ENCODE measurements around the gene OR2L5. TPM values are rescaled to one million over a fixed set of nuclear protein-coding genes. Genes with fewer than 3 reads are reported as not detected.

Gene OR2L5, protein sequence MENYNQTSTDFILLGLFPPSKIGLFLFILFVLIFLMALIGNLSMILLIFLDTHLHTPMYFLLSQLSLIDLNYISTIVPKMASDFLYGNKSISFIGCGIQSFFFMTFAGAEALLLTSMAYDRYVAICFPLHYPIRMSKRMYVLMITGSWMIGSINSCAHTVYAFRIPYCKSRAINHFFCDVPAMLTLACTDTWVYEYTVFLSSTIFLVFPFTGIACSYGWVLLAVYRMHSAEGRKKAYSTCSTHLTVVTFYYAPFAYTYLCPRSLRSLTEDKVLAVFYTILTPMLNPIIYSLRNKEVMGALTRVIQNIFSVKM
- total RNA-seq = not detected

DNA sequence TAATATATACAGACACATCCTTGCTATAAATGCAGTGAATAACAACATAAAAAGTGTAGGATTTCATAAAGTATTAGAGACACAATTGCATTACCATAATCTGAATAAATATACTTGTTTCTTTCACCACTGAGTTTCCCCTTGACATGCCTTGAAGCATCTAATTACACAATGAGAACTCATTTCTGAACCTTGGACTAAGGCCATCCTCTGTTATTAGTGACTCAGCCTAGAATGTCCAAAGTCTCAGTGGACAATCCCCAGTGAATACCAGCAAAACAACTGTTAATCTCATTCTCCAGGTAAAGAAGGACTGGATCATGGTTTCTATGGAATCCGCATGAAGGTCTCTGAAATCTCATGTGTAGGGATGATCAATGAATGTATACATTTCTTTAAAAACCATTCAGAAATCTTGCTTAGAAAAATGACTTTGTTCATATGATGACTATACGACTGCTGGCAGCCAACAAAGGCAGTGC lies at the start of gene OR2L5:
TSS of gene OR2L5 (plus strand) at position 432 of the 482 bp plus-strand sequence. CDS start 8,288 bp downstream, outside the sequence.
- ATAC-seq (no peak), DNase-seq (no peak)
- Mint-ChIP-seq H3K36me3 (ENCODE audit: insufficient read depth) (no peaks in the 10 kb centered on the region), H3K4me1 (ENCODE audit: low read depth) (no peaks in the 10 kb centered on the region), H3K9me3 (peaks cover 26% of the 10 kb centered on the region), H3K4me3 (no peak within 1 kb of the TSS), H3K27me3 (ENCODE audit: low read depth) (no peaks in the 10 kb centered on the region)

DNA sequence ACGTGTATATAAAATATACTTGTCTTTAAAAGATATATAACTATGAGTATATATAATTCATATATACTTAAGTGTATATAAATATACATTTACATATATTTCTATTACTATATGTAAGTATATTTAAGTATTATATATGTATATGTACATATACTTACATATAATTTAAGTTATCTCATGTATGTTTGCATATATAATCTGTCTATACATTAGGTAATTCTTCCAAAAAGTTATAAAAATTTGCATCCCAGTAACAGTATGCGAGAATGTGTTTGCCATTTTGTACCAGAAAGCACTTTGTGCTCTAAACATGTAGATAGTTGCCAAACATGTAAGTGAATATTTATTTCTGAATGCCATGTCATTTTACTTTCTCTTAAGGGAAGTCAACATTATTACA lies 48.5 kb upstream of the OR2L5 start, which contains the start of gene OR2AK2:
TSS of gene OR2AK2 (plus strand) at position 301 of the 400 bp plus-strand sequence. CDS start 144 bp downstream, outside the sequence.
- H3K4me1 Mint-ChIP-seq (ENCODE audit: low read depth) = no peaks in the 10 kb centered on the region
- ATAC-seq (no peak), DNase-seq (no peak)
- H3K27me3 Mint-ChIP-seq (ENCODE audit: low read depth) = peaks cover 4% of the 10 kb centered on the region
- no peaks in the 10 kb centered on the region for H3K36me3 Mint-ChIP-seq (ENCODE audit: insufficient read depth)
- no peak within 1 kb of the TSS for H3K4me3 Mint-ChIP-seq
- peaks cover 9% of the 10 kb centered on the region for H3K9me3 Mint-ChIP-seq

DNA sequence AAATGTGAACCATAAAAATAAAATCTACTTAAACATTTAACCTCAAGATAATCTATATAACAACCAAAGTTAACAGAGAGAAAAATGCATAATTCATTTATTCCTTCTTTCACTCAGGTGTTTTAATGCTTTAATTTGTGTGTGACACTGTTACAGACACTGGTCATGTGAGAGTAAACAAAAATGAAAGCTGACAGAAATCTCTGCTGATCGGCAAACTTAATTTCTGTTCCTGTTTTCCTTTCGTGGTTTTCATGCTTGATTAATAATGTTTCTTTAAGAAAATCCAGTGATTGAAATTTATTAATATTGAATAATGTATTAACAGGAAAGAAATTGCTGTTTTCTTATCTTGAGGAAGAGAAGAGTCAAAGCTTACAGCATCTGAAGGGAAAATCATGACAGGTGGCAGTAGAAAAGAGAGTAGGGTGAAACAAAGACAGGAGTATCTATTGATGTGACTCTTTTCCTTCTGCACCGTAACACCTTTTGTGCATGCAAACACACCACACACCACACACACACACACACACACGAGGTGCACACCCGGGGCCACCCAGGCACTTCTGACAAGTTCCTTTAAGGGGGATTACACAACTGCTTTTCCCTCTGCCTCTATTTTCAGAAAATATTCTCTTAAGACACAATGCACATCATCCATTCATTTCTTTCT lies 46.8 kb upstream of the OR2L5 start:
- Mint-ChIP-seq H3K4me1 (ENCODE audit: low read depth) (no peaks in the 10 kb centered on the region), H3K36me3 (ENCODE audit: insufficient read depth) (no peaks in the 10 kb centered on the region), H3K27me3 (ENCODE audit: low read depth) (peaks cover 4% of the 10 kb centered on the region), H3K4me3 (no peak overlapping the region), H3K9me3 (peaks cover 4% of the 10 kb centered on the region)
- ATAC-seq (no peak), DNase-seq (no peak)

DNA sequence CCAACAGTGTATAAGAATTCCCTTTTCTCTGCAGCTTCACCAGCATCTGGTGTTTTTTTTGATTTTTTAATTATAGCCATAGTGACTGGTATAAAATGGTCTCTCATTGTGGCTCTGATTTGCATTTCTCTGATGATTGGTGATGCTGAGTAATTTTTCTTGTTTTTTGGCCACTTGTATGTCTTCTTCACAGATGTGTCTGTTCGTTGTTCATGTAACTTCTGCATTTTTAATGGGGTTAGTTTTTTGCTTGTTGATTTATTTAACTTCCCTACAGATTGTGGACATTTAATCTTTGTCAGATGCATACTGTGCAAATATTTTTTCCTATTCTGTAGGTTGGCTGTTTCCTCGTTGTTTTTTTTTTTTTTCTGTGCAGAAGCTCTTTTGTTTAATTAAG lies 20.5 kb upstream of the OR2L5 start:
- DNase-seq (no peak), ATAC-seq (no peak)
- Mint-ChIP-seq H3K9me3 (peaks cover 5% of the 10 kb centered on the region), H3K4me1 (ENCODE audit: low read depth) (no peaks in the 10 kb centered on the region), H3K36me3 (ENCODE audit: insufficient read depth) (no peaks in the 10 kb centered on the region), H3K4me3 (no peak overlapping the region), H3K27me3 (ENCODE audit: low read depth) (no peaks in the 10 kb centered on the region)

DNA sequence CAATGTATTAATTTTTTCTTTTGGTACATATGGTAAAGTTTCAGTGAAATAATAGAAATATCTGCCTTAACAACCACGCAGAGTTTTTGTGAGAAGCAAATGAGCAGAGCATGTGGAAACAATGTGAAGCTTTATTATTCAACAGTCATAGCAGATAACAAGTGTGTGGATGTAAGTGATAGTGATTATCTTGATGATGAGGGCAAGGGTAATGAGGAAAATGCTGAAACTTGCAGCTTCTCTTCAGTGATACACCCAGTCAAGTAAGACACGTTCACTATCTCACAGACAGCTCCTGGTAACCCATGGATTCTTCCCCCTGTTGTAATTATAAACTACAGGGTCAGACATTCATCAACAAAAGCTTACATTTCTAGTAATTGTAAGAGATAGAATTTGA lies 14.6 kb upstream of the OR2L5 start:
- H3K36me3 Mint-ChIP-seq (ENCODE audit: insufficient read depth) = no peaks in the 10 kb centered on the region
- H3K4me3 Mint-ChIP-seq = no peak overlapping the region
- H3K9me3 Mint-ChIP-seq = peaks cover 2% of the 10 kb centered on the region
- DNase-seq (no peak), ATAC-seq (no peak)
- no peaks in the 10 kb centered on the region for H3K4me1 Mint-ChIP-seq (ENCODE audit: low read depth)
- no peaks in the 10 kb centered on the region for H3K27me3 Mint-ChIP-seq (ENCODE audit: low read depth)

DNA sequence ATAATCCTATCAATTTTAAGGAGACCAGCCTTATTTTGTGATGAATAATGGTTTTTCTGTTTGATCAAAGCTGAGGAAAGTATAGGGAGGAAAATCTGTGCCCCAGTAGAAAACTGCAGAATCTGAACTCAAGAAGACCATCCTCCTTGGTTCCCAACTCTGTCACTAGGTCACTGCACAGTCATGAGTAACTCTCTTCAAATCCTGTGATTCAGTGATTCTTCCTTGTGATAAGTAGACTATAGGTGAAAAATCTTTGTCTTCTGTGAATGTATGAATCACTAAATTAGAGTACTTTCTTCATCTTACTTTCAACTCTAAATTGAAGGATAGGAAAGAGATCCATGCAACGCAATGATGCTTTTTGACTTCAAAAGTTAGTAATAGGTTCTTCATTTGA lies 13.3 kb upstream of the OR2L5 start:
- DNase-seq = no peak
- H3K9me3 Mint-ChIP-seq = peaks cover 2% of the 10 kb centered on the region
- no peak for ATAC-seq
- no peaks in the 10 kb centered on the region for H3K27me3 Mint-ChIP-seq (ENCODE audit: low read depth)
- no peaks in the 10 kb centered on the region for H3K36me3 Mint-ChIP-seq (ENCODE audit: insufficient read depth)
- H3K4me3 Mint-ChIP-seq = no peak overlapping the region
- no peaks in the 10 kb centered on the region for H3K4me1 Mint-ChIP-seq (ENCODE audit: low read depth)

DNA sequence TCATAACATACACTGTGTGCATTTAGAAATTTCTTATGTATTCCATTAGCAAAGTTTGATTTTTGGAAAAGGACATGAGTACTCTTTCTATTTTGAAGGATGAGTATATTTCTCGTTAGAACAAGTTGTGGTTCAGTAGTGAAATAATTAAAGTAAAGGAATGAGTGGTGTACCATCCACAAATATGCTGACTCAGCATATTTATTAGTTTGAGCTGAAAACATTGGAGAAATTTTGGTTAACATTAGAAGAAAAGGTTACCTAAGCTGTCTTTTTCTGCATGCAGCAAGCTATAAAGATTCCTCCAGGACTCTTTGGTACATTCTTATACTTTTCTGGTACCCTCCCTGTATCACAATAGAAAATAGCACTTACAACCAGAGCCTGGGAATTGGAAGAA lies 5.7 kb upstream of the OR2L5 start:
- Mint-ChIP-seq H3K9me3 (peaks cover 28% of the 10 kb centered on the region), H3K4me1 (ENCODE audit: low read depth) (no peaks in the 10 kb centered on the region), H3K27me3 (ENCODE audit: low read depth) (no peaks in the 10 kb centered on the region), H3K4me3 (no peak overlapping the region), H3K36me3 (ENCODE audit: insufficient read depth) (no peaks in the 10 kb centered on the region)
- no peak for DNase-seq
- no peak for ATAC-seq

DNA sequence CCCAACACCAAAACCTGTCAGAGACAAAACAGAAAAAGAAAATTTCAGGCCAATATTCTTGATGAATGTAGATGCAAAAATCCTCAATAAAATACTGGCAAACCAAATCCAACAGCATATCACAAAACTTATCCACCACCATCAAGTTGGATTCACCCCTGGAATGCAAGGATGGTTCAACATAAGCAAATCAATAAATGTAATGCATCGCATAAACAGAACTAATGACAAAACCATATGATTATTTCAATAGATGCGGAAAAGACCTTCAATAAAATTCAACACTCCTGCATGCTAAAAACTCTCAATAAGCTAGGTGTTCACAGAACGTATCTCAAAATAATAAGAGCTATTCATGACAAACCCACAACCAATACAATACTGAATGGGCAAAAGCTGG lies 3.8 kb upstream of the OR2L5 start:
- Mint-ChIP-seq H3K4me3 (no peak overlapping the region), H3K4me1 (ENCODE audit: low read depth) (no peaks in the 10 kb centered on the region), H3K27me3 (ENCODE audit: low read depth) (no peaks in the 10 kb centered on the region), H3K36me3 (ENCODE audit: insufficient read depth) (no peaks in the 10 kb centered on the region), H3K9me3 (peaks cover 28% of the 10 kb centered on the region)
- no peak for ATAC-seq
- DNase-seq = no peak

DNA sequence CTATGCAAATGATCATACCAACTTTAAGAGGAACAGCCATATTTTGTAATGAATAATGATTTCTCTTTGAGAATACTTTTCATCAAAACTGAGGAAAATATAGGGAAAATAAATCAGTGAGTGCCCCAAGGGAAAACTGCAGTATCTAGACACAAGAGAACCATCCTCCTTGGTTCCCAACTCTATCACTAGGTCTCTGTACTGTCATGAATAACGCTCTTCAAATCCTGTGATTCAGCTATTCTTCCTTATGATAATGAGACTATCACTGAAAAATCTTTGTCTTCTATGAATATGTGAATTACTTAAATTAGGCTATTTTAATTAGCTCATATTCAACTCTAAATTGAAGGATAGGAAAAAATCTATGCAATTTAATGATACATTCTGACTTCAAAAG lies 2.3 kb downstream of the OR2L5 start:
- no peaks in the 10 kb centered on the region for H3K27me3 Mint-ChIP-seq (ENCODE audit: low read depth)
- H3K4me3 Mint-ChIP-seq = no peak overlapping the region
- no peak for ATAC-seq
- DNase-seq = no peak
- no peaks in the 10 kb centered on the region for H3K4me1 Mint-ChIP-seq (ENCODE audit: low read depth)
- peaks cover 9% of the 10 kb centered on the region for H3K9me3 Mint-ChIP-seq
- no peaks in the 10 kb centered on the region for H3K36me3 Mint-ChIP-seq (ENCODE audit: insufficient read depth)

DNA sequence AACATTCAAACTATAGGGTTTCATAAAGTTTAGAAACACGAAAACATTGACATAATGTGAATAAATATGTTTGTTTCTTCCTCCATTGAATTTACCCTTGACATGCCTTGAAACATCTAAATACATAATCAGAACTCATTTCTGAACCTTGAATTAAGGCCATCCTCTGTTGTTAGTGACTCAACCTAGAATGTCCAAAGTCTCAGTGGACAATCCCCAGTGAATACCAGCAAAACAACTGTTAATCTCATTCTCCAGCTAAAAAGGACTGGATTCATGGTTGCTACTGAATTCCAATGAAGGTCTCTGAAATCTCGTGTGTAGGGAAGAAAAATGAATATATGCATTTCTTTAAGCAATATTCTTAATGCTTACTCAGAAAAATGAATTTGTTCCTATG lies 16.3 kb downstream of the OR2L5 start, which contains the start of gene OR2L2:
TSS of gene OR2L2 (plus strand) at position 301 of the 400 bp plus-strand sequence. CDS start 8,198 bp downstream, outside the sequence.
- no peaks in the 10 kb centered on the region for H3K27me3 Mint-ChIP-seq (ENCODE audit: low read depth)
- ATAC-seq (no peak), DNase-seq (no peak)
- no peaks in the 10 kb centered on the region for H3K4me1 Mint-ChIP-seq (ENCODE audit: low read depth)
- H3K36me3 Mint-ChIP-seq (ENCODE audit: insufficient read depth) = no peaks in the 10 kb centered on the region
- H3K9me3 Mint-ChIP-seq = peaks cover 17% of the 10 kb centered on the region
- H3K4me3 Mint-ChIP-seq = no peak within 1 kb of the TSS

DNA sequence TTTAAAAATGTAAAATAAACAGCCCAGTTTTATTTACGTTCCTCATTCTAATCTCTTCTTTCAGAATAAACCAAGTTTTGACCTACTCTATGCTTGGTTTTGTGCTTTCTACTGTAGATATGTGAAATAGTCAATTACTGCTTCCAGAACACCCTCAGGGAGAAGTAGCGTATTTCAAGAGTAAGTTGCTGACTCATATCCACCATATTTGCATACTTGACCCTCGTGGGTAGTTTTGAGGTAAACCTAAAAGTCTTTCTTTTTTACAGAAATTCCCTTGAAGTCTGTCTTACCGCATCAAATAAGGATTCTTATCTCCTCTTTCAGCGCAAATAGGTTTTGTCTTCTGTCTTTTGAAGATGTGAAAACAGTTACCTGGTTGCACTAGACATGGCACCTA lies 31.7 kb downstream of the OR2L5 start:
- no peak overlapping the region for H3K4me3 Mint-ChIP-seq
- H3K36me3 Mint-ChIP-seq (ENCODE audit: insufficient read depth) = no peaks in the 10 kb centered on the region
- H3K4me1 Mint-ChIP-seq (ENCODE audit: low read depth) = no peaks in the 10 kb centered on the region
- no peak for DNase-seq
- ATAC-seq = no peak
- H3K9me3 Mint-ChIP-seq = peaks cover 5% of the 10 kb centered on the region
- no peaks in the 10 kb centered on the region for H3K27me3 Mint-ChIP-seq (ENCODE audit: low read depth)

DNA sequence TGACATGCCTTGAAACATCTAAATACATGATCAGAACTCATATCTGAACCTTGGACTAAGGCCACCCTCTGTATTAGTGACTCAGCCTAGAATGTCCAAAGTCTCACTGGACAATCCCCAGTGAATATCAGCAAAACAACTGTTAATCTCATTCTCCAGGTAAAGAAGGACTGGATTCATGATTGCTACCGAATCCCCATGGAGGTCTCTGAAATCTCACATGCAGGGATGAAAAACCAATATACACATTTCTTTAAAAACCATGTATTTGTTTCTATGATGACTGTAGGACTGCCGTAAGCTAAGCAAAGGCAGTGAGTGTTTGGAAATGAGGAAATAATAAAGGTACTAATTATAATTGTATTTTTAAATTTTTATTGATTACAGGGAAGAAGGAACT lies 33.1 kb downstream of the OR2L5 start, which contains the start of gene OR2L3:
TSS of gene OR2L3 (plus strand) at position 301 of the 400 bp plus-strand sequence. CDS start 13,846 bp downstream, outside the sequence.
- Mint-ChIP-seq H3K9me3 (peaks cover 5% of the 10 kb centered on the region), H3K4me3 (no peak within 1 kb of the TSS), H3K36me3 (ENCODE audit: insufficient read depth) (no peaks in the 10 kb centered on the region)

DNA sequence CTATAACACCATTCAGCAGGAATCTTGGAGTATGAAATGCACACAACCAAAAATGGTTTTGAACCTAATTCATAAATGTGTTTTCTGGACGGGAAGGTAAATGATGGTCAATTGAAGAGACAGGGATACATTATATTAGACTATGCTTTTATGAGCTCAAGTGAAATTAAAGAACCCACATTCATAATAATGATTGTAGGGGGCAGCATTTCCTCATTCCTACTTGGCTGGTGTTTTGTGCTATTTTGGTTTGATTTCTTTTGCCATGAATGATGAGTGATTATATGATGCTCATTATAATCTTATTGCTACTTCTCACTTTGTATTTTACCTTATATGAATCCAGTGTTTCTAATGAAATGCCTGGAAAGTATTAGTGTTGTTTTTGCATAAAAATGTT lies 33.5 kb downstream of the OR2L5 start:
- H3K36me3 Mint-ChIP-seq (ENCODE audit: insufficient read depth) = no peaks in the 10 kb centered on the region
- no peaks in the 10 kb centered on the region for H3K4me1 Mint-ChIP-seq (ENCODE audit: low read depth)
- H3K27me3 Mint-ChIP-seq (ENCODE audit: low read depth) = no peaks in the 10 kb centered on the region
- DNase-seq = no peak
- H3K4me3 Mint-ChIP-seq = no peak overlapping the region
- no peak for ATAC-seq
- peaks cover 5% of the 10 kb centered on the region for H3K9me3 Mint-ChIP-seq

More for the DNA sequence above, 33.1 kb downstream of the OR2L5 start, which contains the start of gene OR2L3:
- ATAC-seq (no peak), DNase-seq (no peak)
- Mint-ChIP-seq H3K27me3 (ENCODE audit: low read depth) (no peaks in the 10 kb centered on the region), H3K4me1 (ENCODE audit: low read depth) (no peaks in the 10 kb centered on the region)

DNA sequence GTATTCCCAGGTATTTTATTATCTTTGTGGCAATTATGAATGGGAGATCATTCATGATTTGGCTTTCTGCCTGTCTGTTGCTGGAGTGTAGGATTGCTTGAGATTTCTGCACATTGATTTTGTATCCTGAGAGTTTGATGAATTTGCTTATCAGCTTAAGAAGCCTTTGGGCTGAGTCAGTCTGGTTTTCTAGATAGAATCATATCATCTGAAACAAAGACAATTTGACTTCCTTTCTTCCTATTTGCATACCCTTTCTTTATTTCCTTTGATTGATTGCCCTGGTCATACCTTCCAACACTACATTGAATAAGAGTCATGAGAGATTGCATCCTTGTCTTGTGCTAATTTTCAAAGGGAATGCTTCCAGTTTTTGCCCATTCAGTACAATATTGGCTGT lies 41.2 kb downstream of the OR2L5 start:
- Mint-ChIP-seq H3K4me3 (no peak overlapping the region), H3K27me3 (ENCODE audit: low read depth) (no peaks in the 10 kb centered on the region), H3K4me1 (ENCODE audit: low read depth) (no peaks in the 10 kb centered on the region), H3K9me3 (peaks cover 16% of the 10 kb centered on the region), H3K36me3 (ENCODE audit: insufficient read depth) (no peaks in the 10 kb centered on the region)
- ATAC-seq (no peak), DNase-seq (no peak)

DNA sequence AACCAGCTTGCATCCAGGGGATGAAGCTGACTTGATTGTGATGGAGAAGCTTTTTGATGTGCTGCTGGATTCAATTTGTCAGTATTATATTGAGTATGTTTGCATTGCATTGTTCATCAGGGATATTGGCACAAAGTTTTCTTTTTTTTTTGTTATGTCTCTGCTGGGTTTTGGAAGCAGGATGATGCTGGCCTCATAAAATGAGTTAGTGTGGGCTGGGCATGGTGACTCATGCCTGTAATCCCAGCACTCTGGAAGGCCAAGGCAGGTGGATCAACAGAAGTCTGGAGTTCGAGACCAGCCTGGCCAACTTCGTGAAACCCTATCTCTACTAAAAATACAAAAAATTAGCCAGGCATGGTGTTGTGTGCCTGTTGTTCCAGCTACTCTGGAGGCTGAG lies 41.8 kb downstream of the OR2L5 start:
- Mint-ChIP-seq H3K36me3 (ENCODE audit: insufficient read depth) (no peaks in the 10 kb centered on the region), H3K9me3 (peaks cover 16% of the 10 kb centered on the region), H3K4me3 (no peak overlapping the region), H3K4me1 (ENCODE audit: low read depth) (no peaks in the 10 kb centered on the region), H3K27me3 (ENCODE audit: low read depth) (no peaks in the 10 kb centered on the region)
- DNase-seq (no peak), ATAC-seq (no peak)

Data from activated T-cell treated with anti-CD3 and anti-CD28 coated beads, Interleukin-2, amount 50 U/mL, for 4 hours (primary cell).